ENCODE data around the gene SCNM1.

GRCh38 chr1:151133018-151133806, 32.7 kb upstream of the SCNM1 start:
- TF ChIP-seq CTCF (optimal IDR thresholded peaks at IDR 0.05 in 1 of 3, IDR thresholded peaks at IDR 0.05 in 1 of 3, conservative IDR thresholded peaks at IDR 0.05 in 1 of 3; ENCODE audit: extremely low read depth in 1 of 3, insufficient read depth in 2 of 3, low read length in 3 of 3) = no peak
- TF ChIP-seq EZH2 (IDR thresholded peaks at IDR 0.05; ENCODE audit: low read length) = peak; percentile 79
